Endothelial cell of umbilical vein (primary cell): ENCODE data around the gene MTMR4. TPM values are rescaled to one million over a fixed set of nuclear protein-coding genes. Genes with fewer than 3 reads are reported as not detected.

Experiments used
- BruUV-seq: library from RNA; stranded (reverse); fragments of 400-500 nt; replicated peaks from 2 replicates; lab custom pipeline; 2021; lab: Mats Ljungman, UMichigan
- CTCF ChIA-PET: fragments of 300-600, 350-600 bp; sonication (Branson Sonifier 250); formaldehyde crosslinking; loops from one replicate; lab custom pipeline; 2021; ENCODE audit warnings: antibody characterized with exemption, inconsistent platforms; lab: Charles Lee
- POLR2A ChIA-PET: fragments of 300-600, 350-600 bp; sonication (Branson Sonifier 250); formaldehyde crosslinking; loops from one replicate; lab custom pipeline; 2021; ENCODE audit warnings: antibody characterized with exemption, inconsistent platforms; lab: Charles Lee
- DNase-seq: peaks from one replicate; pipeline ENCODE4 v3.0.0-alpha.2; 2011; ENCODE audit warnings: low read depth, low spot score
- FAIRE-seq: peaks from 2 replicates; lab custom pipeline; 2011; peaks lifted over from hg19 to GRCh38; lab: Jason Lieb, UNC
- H2AFZ ChIP-seq: 2 replicates; pipeline ENCODE4 v1.6.0; 2012; ENCODE audit warnings: low read depth, low read length, control low read depth, inconsistent platforms
- H3K27ac ChIP-seq: 2 replicates; pipeline ENCODE4 v1.5.1; 2011; ENCODE audit warnings: low read depth, mild to moderate bottlenecking, control low read depth, low read length, moderate library complexity; ENCODE audit not compliant: insufficient read depth
- H3K27me3 ChIP-seq, 2 experiments: 2 replicates each; pipeline versions ENCODE4 v1.6.0 to v1.6.1; 2011; ENCODE audit warnings: low read length in 2 of 2, mixed read lengths in 1 of 2; ENCODE audit not compliant: control insufficient read depth in 2 of 2, insufficient read depth in 2 of 2
- H3K36me3 ChIP-seq, 2 experiments: 2 replicates in 1 of 2; 3 replicates in 1 of 2; pipeline ENCODE4 v1.5.1; 2011; ENCODE audit warnings: low read length in 2 of 2, mild to moderate bottlenecking in 1 of 2, moderate library complexity in 1 of 2; ENCODE audit not compliant: control insufficient read depth in 2 of 2, insufficient read depth in 2 of 2; ENCODE audit errors: extremely low read depth in 1 of 2
- H3K4me1 ChIP-seq: 3 replicates; pipeline ENCODE4 v1.5.1; 2011; ENCODE audit warnings: mild to moderate bottlenecking, low read length; ENCODE audit not compliant: control insufficient read depth, insufficient read depth; ENCODE audit errors: extremely low read depth
- H3K4me2 ChIP-seq: 2 replicates; pipeline ENCODE4 v1.6.1; 2011; ENCODE audit warnings: low read length, control low read depth, mixed read lengths; ENCODE audit not compliant: insufficient read depth
- H3K4me3 ChIP-seq, 3 experiments: fragments of 200-600 bp in 1 of 3; sonication (generic), shearing (Covaris generic) in 1 of 3; replicated peaks in 1 of 3; 2 replicates each; pipeline ENCODE4 v1.5.1; 2011 to 2016; ENCODE audit warnings: control low read depth in 3 of 3, low read length in 3 of 3, mild to moderate bottlenecking in 2 of 3, inconsistent platforms in 1 of 3, low read depth in 1 of 3, moderate library complexity in 1 of 3; ENCODE audit not compliant: insufficient read depth in 1 of 3
- H3K79me2 ChIP-seq: 2 replicates; pipeline ENCODE4 v1.6.0; 2012; ENCODE audit warnings: low read length, inconsistent platforms; ENCODE audit not compliant: control insufficient read depth, insufficient read depth
- H3K9ac ChIP-seq: replicated peaks from 2 replicates; pipeline ENCODE3; 2011; ENCODE audit warnings: low read length, control low read depth; ENCODE audit not compliant: insufficient read depth; ENCODE audit errors: extremely low read depth
- H3K9me1 ChIP-seq: replicated peaks from 3 replicates; pipeline ENCODE4 v1.6.0; 2011; ENCODE audit warnings: mild to moderate bottlenecking, low read length; ENCODE audit not compliant: control insufficient read depth, insufficient read depth; ENCODE audit errors: extremely low read depth
- H3K9me3 ChIP-seq: replicated peaks from 2 replicates; pipeline ENCODE4 v1.5.1; 2012; ENCODE audit warnings: low read length, inconsistent platforms; ENCODE audit not compliant: control insufficient read depth, insufficient read depth
- H4K20me1 ChIP-seq: replicated peaks from 2 replicates; pipeline ENCODE3; 2011; ENCODE audit warnings: mild to moderate bottlenecking, low read length; ENCODE audit not compliant: control insufficient read depth, insufficient read depth; ENCODE audit errors: extremely low read depth
- CTCF ChIP-seq, 2 donors: IDR thresholded peaks; 1 replicate in 1 of 2; 2 replicates in 1 of 2; pipeline ENCODE4 v1.5.1; 2011; ENCODE audit warnings: low read length in 2 of 2, mild to moderate bottlenecking in 2 of 2, moderate library complexity in 2 of 2, control low read depth in 1 of 2, inconsistent platforms in 1 of 2, low read depth in 1 of 2; ENCODE audit not compliant: insufficient read depth in 1 of 2; ENCODE audit errors: extremely low read depth in 1 of 2
- EZH2 ChIP-seq: IDR thresholded peaks from 2 replicates; pipeline ENCODE4 v1.6.1; 2012; ENCODE audit warnings: borderline replicate concordance, low read depth, mild to moderate bottlenecking, moderate library complexity, low read length, inconsistent platforms; ENCODE audit not compliant: severe bottlenecking
- FOS ChIP-seq: IDR thresholded peaks from 2 replicates; pipeline ENCODE4 v1.6.1; 2011; ENCODE audit warnings: mild to moderate bottlenecking, low read length, moderate library complexity, borderline replicate concordance; ENCODE audit not compliant: insufficient read depth
- GATA2 ChIP-seq: IDR thresholded peaks from 2 replicates; pipeline ENCODE4 v1.7.0; 2011; ENCODE audit warnings: low read depth, mild to moderate bottlenecking, moderate library complexity, mixed read lengths, low read length; ENCODE audit not compliant: insufficient read length, insufficient read depth
- JUN ChIP-seq: IDR thresholded peaks from 2 replicates; pipeline ENCODE4 v1.6.1; 2011; ENCODE audit warnings: borderline replicate concordance, low read depth; ENCODE audit not compliant: insufficient read length, insufficient read depth
- MAX ChIP-seq: IDR thresholded peaks from 2 replicates; pipeline ENCODE4 v1.6.1; 2011; ENCODE audit not compliant: insufficient read depth, insufficient read length
- MYC ChIP-seq: IDR thresholded peaks from one replicate; pipeline ENCODE4 v1.6.1; 2011; ENCODE audit warnings: mild to moderate bottlenecking, low read depth, low read length
- POLR2A ChIP-seq: IDR thresholded peaks from 2 replicates; pipeline ENCODE4 v1.6.1; 2012; ENCODE audit warnings: low read depth, mild to moderate bottlenecking, control low read depth, low read length
- POLR2AphosphoS5 ChIP-seq: IDR thresholded peaks from 2 replicates; pipeline ENCODE4 v1.6.1; 2012; ENCODE audit warnings: low read depth, mild to moderate bottlenecking, control low read depth, low read length, moderate library complexity; ENCODE audit not compliant: insufficient read depth
- dilution Hi-C: fragments of 300-500 bp; cut with MboI; formaldehyde crosslinking; loops from one replicate; pipeline ENCODE4 v1.15.0; 2019; ENCODE audit warnings: low sequenced_read_pairs; ENCODE audit not compliant: extremely low pct_ligation_motif_present
- intact Hi-C: fragments of 100-400 bp; cut with micrococcal nuclease; formaldehyde crosslinking; loops from one replicate; pipeline ENCODE4 v1.10.0; 2022
- polyA plus RNA-seq, 4 experiments: library from polyadenylated mRNA; depleted of rRNA in 3 of 4; stranded (reverse) in 3 of 4; unstranded in 1 of 4; fragments of >200 nt; gene quantifications; 2 replicates each; pipeline versions ENCODE4 v1.2.1 to v1.2.3, GENCODE V29; 2011 to 2012; ENCODE audit warnings: missing spikeins in 1 of 4
- total RNA-seq: library from RNA; stranded (reverse); gene quantifications from 2 replicates; pipeline ENCODE4 v1.2.3, GENCODE V29; 2021

MTMR4 gene
- total and polyA plus RNA-seq, 2 donors (not counting 3 experiments of a cell fraction or from before 2014, with no cell fraction given): 25.1 to 41.0 TPM

DNA sequence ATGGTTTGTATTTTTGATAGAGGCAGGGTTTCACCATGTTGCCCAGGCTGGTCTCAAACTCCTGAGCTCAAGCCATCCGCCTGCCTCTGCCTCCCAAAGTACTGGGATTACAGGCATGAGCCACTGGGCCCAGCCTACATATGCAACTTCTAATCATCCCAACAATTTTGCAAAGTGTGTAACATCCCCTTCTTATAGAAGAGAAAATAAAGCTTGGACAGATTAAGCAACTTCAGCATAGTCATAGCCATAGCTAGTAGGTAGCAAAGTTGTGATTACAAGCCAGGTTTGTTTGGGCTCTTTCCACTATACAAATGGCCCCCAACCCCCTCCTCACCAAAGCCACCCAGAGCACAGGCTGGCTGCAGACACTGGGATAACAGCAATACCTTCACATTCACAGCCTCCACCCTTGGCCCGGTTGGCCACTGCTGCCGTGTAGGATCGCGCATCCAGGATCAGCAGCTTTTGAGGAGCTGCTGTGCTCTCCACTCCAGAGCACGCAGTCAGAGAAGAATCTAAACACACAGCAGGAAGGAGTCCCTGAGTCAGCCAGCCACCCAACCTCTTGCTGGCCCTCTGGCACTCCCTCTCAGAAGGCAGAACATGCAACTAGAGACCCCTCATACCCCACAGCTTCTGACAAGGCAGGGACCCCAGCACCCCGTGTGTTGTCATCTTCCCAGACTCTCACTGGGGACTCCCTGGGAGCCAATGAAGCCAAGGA is 7.9 kb downstream of the MTMR4 start:
- no peak for TF ChIP-seq EZH2
- TF ChIP-seq POLR2AphosphoS5: no peak
- TF ChIP-seq MAX: no peak
- TF ChIP-seq CTCF (IDR thresholded peaks at IDR 0.05; ENCODE audit: extremely low read depth in 1 of 2, insufficient read depth in 1 of 2, low read depth in 1 of 2, low read length in 2 of 2): no peak
- TF ChIP-seq FOS: no peak
- TF ChIP-seq POLR2A: no peak
- TF ChIP-seq MYC: no peak
- TF ChIP-seq GATA2: no peak
- TF ChIP-seq JUN: no peak
- Histone ChIP-seq H3K4me1 (no peaks in the 10 kb centered on the region), H3K79me2 (no peaks in the 10 kb centered on the region), H2AFZ (no peak overlapping the region), H3K27ac (no peak overlapping the region), H3K9me3 (no peaks in the 10 kb centered on the region), H3K9ac (no peak overlapping the region), H3K9me1 (no peaks in the 10 kb centered on the region), H3K4me3 (no peak overlapping the region), H3K27me3 (no peaks in the 10 kb centered on the region), H4K20me1 (no peaks in the 10 kb centered on the region), H3K36me3 (peaks cover 10 to 57% of the 10 kb centered on the region in 2 experiments), H3K4me2 (no peak overlapping the region)
- BruUV-seq: no TSS peak
- ChIA-PET POLR2A (no interaction called here), CTCF (no interaction called here)
- FAIRE-seq (no peak), DNase-seq (no peak)
- dilution Hi-C loops (no loop called here), intact Hi-C loops (no loop called here)
